Measurements from ENCODE around the gene FLRT3. TPM values are rescaled to one million over a fixed set of nuclear protein-coding genes. Genes with fewer than 3 reads are reported as not detected.

The FLRT3 gene
- total RNA-seq, 1 donor from 2014 or later, result not detected

GRCh38 chr20:14307956-14308355 is 29.5 kb downstream of the FLRT3 start:
- DNase-seq (ENCODE audit: low spot score), result no peak
- Mint-ChIP-seq H3K9me3 (peaks cover 12% of the 10 kb centered on the region), H3K36me3 (ENCODE audit: low read depth) (no peaks in the 10 kb centered on the region), H3K4me3 (no peak overlapping the region), H3K27me3 (ENCODE audit: insufficient read depth) (no peaks in the 10 kb centered on the region), H3K27ac (no peak overlapping the region), H3K4me1 (ENCODE audit: low read depth) (no peaks in the 10 kb centered on the region)
- intact Hi-C loops (cut with micrococcal nuclease), result no loop called here

DNA sequence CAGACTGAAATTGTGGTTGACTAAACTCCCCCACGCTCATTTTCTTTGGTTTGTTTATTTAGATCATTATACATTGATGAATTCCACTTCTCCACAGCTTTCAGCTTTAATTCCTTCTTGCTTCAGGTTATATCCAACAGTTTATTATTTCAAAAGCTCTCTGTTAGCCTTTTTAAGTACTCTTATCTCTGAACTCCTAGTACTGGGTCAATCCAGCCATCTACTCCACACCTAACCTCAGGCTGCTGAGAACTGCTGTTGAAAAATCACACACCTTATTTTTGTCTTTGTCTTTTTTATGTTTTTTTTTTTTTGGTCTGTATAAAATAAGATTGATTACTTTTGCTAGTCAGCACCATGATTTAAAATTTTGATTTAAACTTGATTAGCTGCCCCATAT is 32.9 kb downstream of the FLRT3 start:
- H3K4me3 Mint-ChIP-seq, result no peak overlapping the region
- H3K36me3 Mint-ChIP-seq (ENCODE audit: low read depth), result no peaks in the 10 kb centered on the region
- peaks cover 5% of the 10 kb centered on the region for H3K9me3 Mint-ChIP-seq
- H3K4me1 Mint-ChIP-seq (ENCODE audit: low read depth), result no peaks in the 10 kb centered on the region
- DNase-seq (ENCODE audit: low spot score), result no peak
- no peaks in the 10 kb centered on the region for H3K27me3 Mint-ChIP-seq (ENCODE audit: insufficient read depth)
- H3K27ac Mint-ChIP-seq, result no peak overlapping the region
- intact Hi-C loops (cut with micrococcal nuclease), result no loop called here

GRCh38 chr20:14303651-14304050 is 33.8 kb downstream of the FLRT3 start:
- Mint-ChIP-seq H3K27ac (no peak overlapping the region), H3K4me1 (ENCODE audit: low read depth) (no peaks in the 10 kb centered on the region), H3K27me3 (ENCODE audit: insufficient read depth) (no peaks in the 10 kb centered on the region), H3K9me3 (peaks cover 7% of the 10 kb centered on the region), H3K36me3 (ENCODE audit: low read depth) (no peaks in the 10 kb centered on the region), H3K4me3 (no peak overlapping the region)
- intact Hi-C loops (cut with micrococcal nuclease), result no loop called here
- DNase-seq (ENCODE audit: low spot score), result no peak

- Mint-ChIP-seq H3K9me3 (peaks cover 10% of the 10 kb centered on the region), H3K27ac (no peak overlapping the region), H3K36me3 (ENCODE audit: low read depth) (no peaks in the 10 kb centered on the region), H3K4me3 (no peak overlapping the region), H3K4me1 (ENCODE audit: low read depth) (no peaks in the 10 kb centered on the region), H3K27me3 (ENCODE audit: insufficient read depth) (no peaks in the 10 kb centered on the region)
- intact Hi-C loops (cut with micrococcal nuclease), result no loop called here
- DNase-seq (ENCODE audit: low spot score), result no peak
These were observed 34.3 kb downstream of the FLRT3 start for GRCh38 chr20:14303106-14303505.

- no peak for DNase-seq (ENCODE audit: low spot score)
- Mint-ChIP-seq H3K27ac (no peak overlapping the region), H3K36me3 (ENCODE audit: low read depth) (no peaks in the 10 kb centered on the region), H3K4me1 (ENCODE audit: low read depth) (no peaks in the 10 kb centered on the region), H3K27me3 (ENCODE audit: insufficient read depth) (no peaks in the 10 kb centered on the region), H3K9me3 (peaks cover 5% of the 10 kb centered on the region), H3K4me3 (no peak overlapping the region)
- intact Hi-C loops (cut with micrococcal nuclease), result no loop called here
These were observed 37.6 kb downstream of the FLRT3 start for GRCh38 chr20:14299831-14300230.

DNA sequence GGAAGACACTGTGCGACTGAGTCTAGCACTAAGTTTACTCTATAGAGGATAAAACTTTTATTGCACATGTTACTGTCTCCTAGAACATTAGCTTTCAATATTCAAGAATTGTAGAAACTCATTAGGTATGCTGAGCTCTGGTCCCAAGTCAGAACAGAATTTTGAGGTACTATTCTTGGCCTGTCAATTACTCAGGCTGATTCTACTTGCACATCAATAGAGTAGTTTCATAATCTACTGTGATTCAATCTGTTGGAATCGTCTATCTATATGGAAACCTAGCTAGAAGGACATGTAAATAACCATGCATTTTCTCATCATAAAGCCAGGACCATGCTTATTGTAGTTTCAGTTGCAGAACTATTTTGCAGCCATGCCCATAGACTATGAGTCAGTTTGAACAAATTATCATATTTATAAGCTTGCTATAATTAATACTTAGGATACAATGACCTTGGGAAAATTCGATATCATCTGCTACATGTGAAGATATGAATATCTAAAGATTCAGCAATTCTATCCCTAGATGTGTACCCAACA is 41.6 kb downstream of the FLRT3 start:
- Mint-ChIP-seq H3K9me3 (peaks cover 8% of the 10 kb centered on the region), H3K4me1 (ENCODE audit: low read depth) (no peaks in the 10 kb centered on the region), H3K4me3 (no peak overlapping the region), H3K36me3 (ENCODE audit: low read depth) (no peaks in the 10 kb centered on the region), H3K27me3 (ENCODE audit: insufficient read depth) (no peaks in the 10 kb centered on the region), H3K27ac (no peak overlapping the region)
- no peak for DNase-seq (ENCODE audit: low spot score)
- intact Hi-C loops (cut with micrococcal nuclease), result no loop called here

DNA sequence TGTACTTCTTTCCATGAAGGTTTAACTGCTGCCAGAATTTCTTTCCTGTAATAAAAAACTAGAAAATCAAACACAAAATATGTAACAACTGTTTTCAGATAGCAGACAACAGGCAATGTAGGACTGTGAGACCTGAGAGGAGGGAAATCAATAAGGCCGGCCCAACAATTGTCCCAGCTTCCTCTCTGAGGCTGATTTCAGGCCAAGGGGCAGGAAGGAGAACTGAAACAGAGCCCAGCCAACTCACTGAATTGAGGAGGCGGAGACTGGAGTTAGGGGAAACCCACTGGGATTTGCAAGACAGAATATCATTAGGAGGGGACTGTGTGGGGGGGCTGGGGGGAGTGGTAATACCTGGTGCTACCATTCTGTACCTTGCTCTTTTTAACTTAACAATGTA is 42.2 kb downstream of the FLRT3 start:
- Mint-ChIP-seq H3K9me3 (peaks cover 10% of the 10 kb centered on the region), H3K4me3 (no peak overlapping the region), H3K4me1 (ENCODE audit: low read depth) (no peaks in the 10 kb centered on the region), H3K27ac (no peak overlapping the region), H3K36me3 (ENCODE audit: low read depth) (no peaks in the 10 kb centered on the region), H3K27me3 (ENCODE audit: insufficient read depth) (no peaks in the 10 kb centered on the region)
- intact Hi-C loops (cut with micrococcal nuclease), result no loop called here
- DNase-seq (ENCODE audit: low spot score), result no peak

- Mint-ChIP-seq H3K9me3 (peaks cover 5% of the 10 kb centered on the region), H3K4me1 (ENCODE audit: low read depth) (no peaks in the 10 kb centered on the region), H3K27me3 (ENCODE audit: insufficient read depth) (no peaks in the 10 kb centered on the region), H3K4me3 (no peak overlapping the region), H3K27ac (no peak overlapping the region), H3K36me3 (ENCODE audit: low read depth) (no peaks in the 10 kb centered on the region)
- intact Hi-C loops (cut with micrococcal nuclease), result no loop called here
- DNase-seq (ENCODE audit: low spot score), result no peak
These were observed 45.9 kb downstream of the FLRT3 start for GRCh38 chr20:14291502-14291901.

DNA sequence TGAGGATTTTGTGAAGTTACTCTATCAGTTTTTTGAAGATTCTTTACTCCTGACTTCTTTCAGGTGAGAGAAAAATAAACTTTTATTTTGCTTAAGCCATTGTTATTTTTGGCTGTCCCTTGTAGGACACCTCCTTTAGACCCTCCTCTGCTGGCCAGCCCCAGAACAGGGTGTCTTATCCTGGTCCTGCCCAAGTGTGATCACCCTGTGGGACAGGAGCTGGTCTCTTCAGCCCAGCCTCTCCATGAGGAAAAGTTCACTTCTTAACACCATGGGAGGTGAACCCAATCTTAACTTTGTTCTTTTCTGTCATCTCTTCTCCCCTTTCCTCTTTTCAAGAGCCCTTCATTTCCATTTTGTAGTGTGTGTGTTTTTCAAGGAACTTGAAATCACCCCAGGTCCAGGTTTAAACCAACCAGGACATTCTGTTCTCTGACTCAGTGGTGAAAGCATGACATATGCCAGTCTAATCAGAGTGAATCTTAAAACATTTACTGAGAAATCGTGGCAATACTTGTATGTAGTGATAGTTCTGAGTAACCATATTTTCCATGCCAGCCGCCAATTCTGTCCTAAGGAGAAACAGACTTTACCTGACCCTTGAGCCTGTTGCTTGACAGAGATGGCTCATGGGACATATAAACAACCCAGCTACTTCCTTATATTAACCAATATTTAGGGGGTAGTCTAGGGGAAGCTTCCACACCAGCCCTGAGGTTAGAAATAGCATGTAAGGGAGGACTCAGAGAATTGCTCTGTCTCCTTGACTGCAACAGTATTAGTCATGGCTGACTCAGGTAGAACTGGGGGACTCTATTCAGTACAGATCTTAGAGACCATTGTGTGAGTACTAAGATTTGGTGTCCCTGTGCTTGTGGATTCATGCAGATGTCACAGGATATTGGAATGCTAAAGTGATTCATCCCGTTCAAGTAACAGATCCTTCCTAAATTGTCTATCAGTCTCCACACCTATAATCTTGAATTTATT is 48.8 kb downstream of the FLRT3 start:
- Mint-ChIP-seq H3K9me3 (peaks cover 5% of the 10 kb centered on the region), H3K4me1 (ENCODE audit: low read depth) (no peaks in the 10 kb centered on the region), H3K4me3 (no peak overlapping the region), H3K36me3 (ENCODE audit: low read depth) (no peaks in the 10 kb centered on the region), H3K27ac (no peak overlapping the region), H3K27me3 (ENCODE audit: insufficient read depth) (no peaks in the 10 kb centered on the region)
- intact Hi-C loops (cut with micrococcal nuclease), result no loop called here
- no peak for DNase-seq (ENCODE audit: low spot score)

DNA sequence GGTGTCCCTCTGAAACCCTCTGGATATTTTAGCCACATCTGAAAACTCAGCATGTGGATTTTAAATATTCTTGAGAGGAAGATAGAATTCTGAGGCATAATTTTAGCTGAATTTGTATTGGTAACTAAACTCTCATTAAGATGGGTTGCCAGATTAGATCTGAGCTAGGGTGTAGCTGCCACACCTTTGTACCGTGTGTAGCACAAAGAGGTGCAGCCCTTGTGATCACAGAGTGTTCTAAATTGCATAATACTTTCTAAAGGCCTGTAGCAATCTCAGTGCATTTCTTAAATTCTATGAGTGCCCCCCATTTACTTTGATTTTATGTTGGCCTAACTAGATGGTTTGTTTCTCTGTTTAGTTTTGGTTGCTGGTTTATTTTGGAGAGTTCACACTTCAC is 53.0 kb downstream of the FLRT3 start:
- no peak for DNase-seq (ENCODE audit: low spot score)
- Mint-ChIP-seq H3K36me3 (ENCODE audit: low read depth) (no peaks in the 10 kb centered on the region), H3K4me1 (ENCODE audit: low read depth) (no peaks in the 10 kb centered on the region), H3K27me3 (ENCODE audit: insufficient read depth) (no peaks in the 10 kb centered on the region), H3K4me3 (no peak overlapping the region), H3K27ac (no peak overlapping the region), H3K9me3 (no peaks in the 10 kb centered on the region)
- intact Hi-C loops (cut with micrococcal nuclease), result no loop called here

DNA sequence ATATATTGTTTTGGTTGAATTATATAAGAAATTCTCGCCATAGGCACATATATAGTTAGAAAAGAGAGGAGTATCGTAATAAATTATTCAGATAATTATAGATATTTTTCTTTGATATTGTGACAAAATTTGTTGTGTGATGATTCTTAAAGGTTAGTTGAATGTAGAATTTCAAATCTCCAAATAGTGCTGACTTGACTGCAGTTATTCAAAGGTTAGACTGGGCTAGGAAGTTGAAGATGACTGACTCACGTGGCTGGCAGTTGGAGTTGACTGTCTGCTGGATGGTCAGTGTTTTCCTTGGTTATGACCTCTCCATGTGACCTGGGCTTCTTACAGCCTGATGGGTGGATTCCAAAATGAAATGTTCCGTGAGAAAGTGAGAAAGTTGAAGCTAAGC is 55.3 kb downstream of the FLRT3 start:
- intact Hi-C loops (cut with micrococcal nuclease), result no loop called here

More for the DNA sequence above, 55.3 kb downstream of the FLRT3 start:
- Mint-ChIP-seq H3K4me1 (ENCODE audit: low read depth) (no peaks in the 10 kb centered on the region), H3K36me3 (ENCODE audit: low read depth) (no peaks in the 10 kb centered on the region), H3K9me3 (no peaks in the 10 kb centered on the region), H3K4me3 (no peak overlapping the region), H3K27ac (no peak overlapping the region), H3K27me3 (ENCODE audit: insufficient read depth) (no peaks in the 10 kb centered on the region)
- no peak for DNase-seq (ENCODE audit: low spot score)

Measured in activated T-helper 1 cell treated with anti-CD3 and anti-CD28 coated beads, Interleukin-12 subunit alpha, Interleukin-12 subunit beta, Interleukin-2, Interleukin-4 antibody, amounts not matched to agents 30 ng/mL and 10 ng/mL and 1 ng/mL, durations not matched to agents 14 hours and 24 hours and 36 hours (primary cell).